HepG2 (cell line): ENCODE data around the gene VNN1. TPM values are rescaled to one million over a fixed set of nuclear protein-coding genes. Genes with fewer than 3 reads are reported as not detected.

Experiments used
- ATAC-seq: fragments of 200-7000 bp; cut with Tn5 transposase; 3 replicates; pipeline ENCODE4 v1.9.1; 2020; ENCODE audit warnings: mild to moderate bottlenecking, moderate library complexity
- BruUV-seq: library from RNA; stranded (reverse); fragments of 400-500 nt; replicated peaks from 2 replicates; lab custom pipeline; 2021; lab: Mats Ljungman, UMichigan
- CTCF ChIA-PET: fragments of 300-600 bp; formaldehyde crosslinking; extraction: SDS; loops from one replicate; lab custom pipeline; 2021; ENCODE audit warnings: low total read pairs, inconsistent platforms, low intra/inter-chr PET ratio; lab: Yijun Ruan, JAX
- POLR2A ChIA-PET: fragments of 350-600 bp; sonication (Branson Sonifier 250); formaldehyde crosslinking; loops from one replicate; lab custom pipeline; 2020; ENCODE audit warnings: antibody characterized with exemption, inconsistent platforms; lab: Yijun Ruan, JAX
- DNase-seq: peaks from one replicate; pipeline ENCODE4 v3.0.0-alpha.2; 2015; ENCODE audit warnings: low spot score
- FAIRE-seq: peaks from 3 replicates; lab custom pipeline; 2011; peaks lifted over from hg19 to GRCh38; lab: Jason Lieb, UNC
- H2AFZ ChIP-seq: one replicate; pipeline ENCODE4 v1.6.1; 2011; ENCODE audit warnings: low read length, inconsistent platforms
- H3K27ac ChIP-seq: fragments of 300-600 bp; 3 replicates; pipeline ENCODE4 v1.8.0; 2011; ENCODE audit warnings: mixed run types, mild to moderate bottlenecking, mixed read lengths, low read length, inconsistent platforms; ENCODE audit not compliant: insufficient read depth; ENCODE audit errors: extremely low read length
- H3K27me3 ChIP-seq, 2 experiments: fragments of 200-600 bp in 1 of 2; 2 replicates in 1 of 2; 3 replicates in 1 of 2; pipeline versions ENCODE4 v1.6.0 to v1.8.0; 2011; ENCODE audit warnings: low read length in 2 of 2, mild to moderate bottlenecking in 2 of 2, moderate library complexity in 2 of 2, inconsistent platforms in 1 of 2; ENCODE audit not compliant: insufficient read depth in 2 of 2, control insufficient read depth in 1 of 2
- H3K36me3 ChIP-seq, 2 experiments: fragments of 200-600 bp in 1 of 2; replicated peaks in 1 of 2; 2 replicates in 1 of 2; 3 replicates in 1 of 2; pipeline versions ENCODE4 v1.5.1 to v1.8.0; 2011; ENCODE audit warnings: low read length in 2 of 2, inconsistent platforms in 1 of 2; ENCODE audit not compliant: insufficient read depth in 2 of 2, control insufficient read depth in 1 of 2
- H3K4me1 ChIP-seq: 2 replicates; pipeline ENCODE4 v1.5.1; 2012; ENCODE audit warnings: low read length, inconsistent platforms; ENCODE audit not compliant: insufficient read depth
- H3K4me2 ChIP-seq: 2 replicates; pipeline ENCODE4 v1.6.0; 2011; ENCODE audit warnings: low read depth, low read length, inconsistent platforms
- H3K4me3 ChIP-seq, 3 experiments: fragments of 200-600 bp in 1 of 3; sonication (generic), shearing (Covaris generic) in 1 of 3; replicated peaks in 1 of 3; 2 replicates each; pipeline ENCODE4 v1.5.1; 2011 to 2016; ENCODE audit warnings: low read length in 3 of 3, inconsistent platforms in 2 of 3, low read depth in 2 of 3, mild to moderate bottlenecking in 2 of 3, control low read depth in 1 of 3, mixed read lengths in 1 of 3; ENCODE audit not compliant: insufficient read depth in 1 of 3
- H3K79me2 ChIP-seq: one replicate; pipeline ENCODE4 v1.6.1; 2011; ENCODE audit warnings: low read length, inconsistent platforms; ENCODE audit not compliant: insufficient read depth
- H3K9ac ChIP-seq: 2 replicates; pipeline ENCODE4 v1.6.0; 2011; ENCODE audit warnings: mild to moderate bottlenecking, low read depth, low read length, inconsistent platforms; ENCODE audit not compliant: insufficient read depth
- H3K9me3 ChIP-seq: 2 replicates; pipeline ENCODE4 v1.5.1; 2012; ENCODE audit warnings: mild to moderate bottlenecking, low read length
- H4K20me1 ChIP-seq: 2 replicates; pipeline ENCODE4 v1.6.0; 2011; ENCODE audit warnings: inconsistent platforms, mild to moderate bottlenecking, low read length, moderate library complexity; ENCODE audit not compliant: insufficient read depth
- ASH2L ChIP-seq: fragments of 300-600, 200-600 bp; sonication (generic); IDR thresholded peaks from 2 replicates; pipeline ENCODE4 v1.7.0; 2017; ENCODE audit warnings: low read depth, mild to moderate bottlenecking, moderate library complexity, mixed read lengths, low read length; ENCODE audit not compliant: insufficient read length
- ATF7 ChIP-seq, 2 experiments: fragments of 450-650 bp in 1 of 2; sonication (generic) in 1 of 2; formaldehyde crosslinking in 1 of 2; IDR thresholded peaks; 2 replicates each; pipeline versions ENCODE4 v1.4.0 to v1.6.1; 2016 to 2020; ENCODE audit warnings: antibody characterized with exemption in 1 of 2, mild to moderate bottlenecking in 1 of 2, missing genetic modification reagents in 1 of 2
- HOXA3 ChIP-seq: sonication (generic); formaldehyde crosslinking; IDR thresholded peaks from 2 replicates; pipeline ENCODE4 v1.5.0; 2020; ENCODE audit warnings: missing genetic modification reagents
- POLR2A ChIP-seq, 2 experiments: IDR thresholded peaks; 2 replicates each; pipeline ENCODE4 v1.6.1; 2011; ENCODE audit warnings: low read depth in 2 of 2, low read length in 2 of 2, mild to moderate bottlenecking in 1 of 2, moderate library complexity in 1 of 2; ENCODE audit not compliant: insufficient read depth in 1 of 2
- STAG1 ChIP-seq: sonication (generic); formaldehyde crosslinking; IDR thresholded peaks from 2 replicates; pipeline ENCODE4 v1.4.0; 2020; ENCODE audit warnings: missing genetic modification reagents
- TMF1 ChIP-seq: sonication (generic); formaldehyde crosslinking; IDR thresholded peaks from 2 replicates; pipeline ENCODE4 v1.8.1; 2022; ENCODE audit warnings: low read depth, missing genetic modification reagents
- TOE1 ChIP-seq: sonication (generic); formaldehyde crosslinking; IDR thresholded peaks from 2 replicates; pipeline ENCODE4 v1.4.0; 2020; ENCODE audit warnings: mild to moderate bottlenecking, missing genetic modification reagents
- ZBTB38 ChIP-seq: sonication (generic); formaldehyde crosslinking; IDR thresholded peaks from 2 replicates; pipeline ENCODE4 v1.5.1; 2020; ENCODE audit warnings: mild to moderate bottlenecking, missing genetic modification reagents
- ZNF724P ChIP-seq: sonication (generic); formaldehyde crosslinking; IDR thresholded peaks from 2 replicates; pipeline ENCODE4 v1.8.0; 2022; ENCODE audit warnings: missing genetic modification reagents, borderline replicate concordance
- WGBS: methylation state at CpG from one replicate; pipeline ENCODE4 v1.1.6; 2017; ENCODE audit warnings: low lambda C conversion rate; 5-methylcytosine and 5-hydroxymethylcytosine counted together
- in situ Hi-C: cut with HindIII; loops from 2 replicates; pipeline ENCODE4 v1.10.0; 2017; ENCODE audit warnings: low pct_unique_long_range_greater_than_20kb; ENCODE audit not compliant: extremely low pct_ligation_motif_present
- intact Hi-C: fragments of 100-400 bp; cut with micrococcal nuclease; formaldehyde crosslinking; loops from one replicate; pipeline ENCODE4 v1.10.0; 2022; ENCODE audit not compliant: unreplicated experiment
- polyA plus RNA-seq, 8 experiments: library from polyadenylated mRNA; depleted of rRNA in 3 of 8; stranded (reverse) in 7 of 8; unstranded in 1 of 8; fragments of >200 nt; fragmentation: Illumina TruSeq in 4 of 8; extraction: Trizol in 4 of 8; gene quantifications; 2 replicates each; pipeline versions ENCODE4 v1.2.1 to v1.2.3, GENCODE V29; 2011 to 2016; ENCODE audit warnings: low read depth in 4 of 8, missing spikeins in 1 of 8, mixed read lengths in 1 of 8; ENCODE audit not compliant: insufficient read depth in 1 of 8
- total RNA-seq, 5 experiments: library from RNA; depleted of rRNA; stranded (reverse); fragments of >200 nt; fragmentation: Illumina TruSeq; extraction: Trizol; gene quantifications; 2 replicates each; pipeline ENCODE4 v1.2.3, GENCODE V29; 2016; ENCODE audit warnings: low read depth in 1 of 5
- TF ChIP-seq, protein P1 (sequence below): sonication (generic); formaldehyde crosslinking; IDR thresholded peaks from 2 replicates; pipeline ENCODE4 v1.5.0; 2020; ENCODE audit warnings: mild to moderate bottlenecking, missing genetic modification reagents, moderate library complexity

VNN1 gene
- total and polyA plus RNA-seq, 2 of the 13 experiments (the other 11 are each of a cell fraction or from before 2014, with no cell fraction given) = 0.62 to 4.0 TPM

DNA sequence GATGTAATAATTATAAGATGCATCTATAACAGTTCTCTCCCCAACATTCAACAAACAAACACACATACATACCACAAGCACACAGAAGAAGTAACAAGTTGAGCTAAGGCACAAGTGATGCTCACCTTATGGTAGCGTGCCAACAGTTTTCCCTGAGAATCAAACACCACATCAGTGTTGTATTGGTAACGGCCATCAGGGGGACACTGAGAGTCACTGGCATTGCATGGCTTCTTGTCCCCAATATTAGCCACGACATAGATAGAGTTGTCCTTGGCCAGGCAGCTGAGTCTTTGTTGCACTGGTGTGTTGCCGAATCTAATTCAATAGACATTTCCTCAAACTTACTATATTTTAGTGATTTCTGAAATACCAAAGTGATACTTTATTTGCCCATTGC is 14.8 kb upstream of the VNN1 start:
- peak; percentile 40 for FAIRE-seq
- Histone ChIP-seq H3K4me3 (no peak overlapping the region), H3K27me3 (no peaks in the 10 kb centered on the region), H3K36me3 (no peaks in the 10 kb centered on the region), H3K79me2 (no peaks in the 10 kb centered on the region), H3K4me2 (no peak overlapping the region), H3K27ac (no peak overlapping the region), H4K20me1 (no peaks in the 10 kb centered on the region), H2AFZ (no peak overlapping the region), H3K9me3 (no peaks in the 10 kb centered on the region), H3K9ac (no peak overlapping the region), H3K4me1 (peaks cover 22% of the 10 kb centered on the region)
- POLR2A ChIA-PET = no interaction called here
- CTCF ChIA-PET = no interaction called here
- TF ChIP-seq ASH2L (peak; percentile 20), STAG1 (CRISPR knock-in tag) (peak; percentile 34; the same call in 1 of the 2 replicates), ZNF724P (CRISPR knock-in tag) (no peak), ATF7 (IDR thresholded peaks at IDR 0.05) (0 out of 2 replicates have a peak, but pooled peaks have one; percentile 22), ATF7 (CRISPR knock-in tag; IDR thresholded peaks at IDR 0.05) (no peak), POLR2A (IDR thresholded peaks at IDR 0.05; ENCODE audit: insufficient read depth in 1 of 2, low read depth in 2 of 2, low read length in 2 of 2) (no peak)
- TF ChIP-seq, protein P1, sequence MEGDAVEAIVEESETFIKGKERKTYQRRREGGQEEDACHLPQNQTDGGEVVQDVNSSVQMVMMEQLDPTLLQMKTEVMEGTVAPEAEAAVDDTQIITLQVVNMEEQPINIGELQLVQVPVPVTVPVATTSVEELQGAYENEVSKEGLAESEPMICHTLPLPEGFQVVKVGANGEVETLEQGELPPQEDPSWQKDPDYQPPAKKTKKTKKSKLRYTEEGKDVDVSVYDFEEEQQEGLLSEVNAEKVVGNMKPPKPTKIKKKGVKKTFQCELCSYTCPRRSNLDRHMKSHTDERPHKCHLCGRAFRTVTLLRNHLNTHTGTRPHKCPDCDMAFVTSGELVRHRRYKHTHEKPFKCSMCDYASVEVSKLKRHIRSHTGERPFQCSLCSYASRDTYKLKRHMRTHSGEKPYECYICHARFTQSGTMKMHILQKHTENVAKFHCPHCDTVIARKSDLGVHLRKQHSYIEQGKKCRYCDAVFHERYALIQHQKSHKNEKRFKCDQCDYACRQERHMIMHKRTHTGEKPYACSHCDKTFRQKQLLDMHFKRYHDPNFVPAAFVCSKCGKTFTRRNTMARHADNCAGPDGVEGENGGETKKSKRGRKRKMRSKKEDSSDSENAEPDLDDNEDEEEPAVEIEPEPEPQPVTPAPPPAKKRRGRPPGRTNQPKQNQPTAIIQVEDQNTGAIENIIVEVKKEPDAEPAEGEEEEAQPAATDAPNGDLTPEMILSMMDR (CRISPR knock-in tag) = peak; percentile 39
- WGBS = 34% methylated on average over 4 of the region's 4 CpGs
- ATAC-seq = peak; percentile 97
- in situ Hi-C loops = no loop called here
- BruUV-seq = no TSS peak
- intact Hi-C loops = no loop called here
- peak; percentile 28 for DNase-seq

DNA sequence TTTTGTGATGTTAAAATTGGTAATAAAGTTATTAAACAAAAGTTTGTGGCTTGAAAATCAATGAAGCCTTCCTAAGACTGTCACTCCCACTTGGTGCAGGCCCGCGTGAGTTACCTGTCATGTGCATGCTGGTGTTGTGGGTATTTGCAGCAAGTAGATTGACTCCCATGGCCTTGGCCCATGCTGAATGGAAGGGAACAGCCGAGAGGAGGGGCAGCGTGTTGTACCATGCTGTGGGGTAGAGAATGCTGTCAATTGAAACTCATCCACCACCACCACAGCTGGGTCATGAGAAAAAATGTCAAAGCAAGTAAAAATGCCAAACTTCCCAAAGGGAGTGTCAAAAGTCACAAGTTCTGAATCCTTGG is 12.7 kb upstream of the VNN1 start:
- WGBS = 70% methylated on average over 4 of the region's 4 CpGs
- Histone ChIP-seq H3K9me3 (no peaks in the 10 kb centered on the region), H3K9ac (no peak overlapping the region), H3K4me1 (peaks cover 18% of the 10 kb centered on the region), H2AFZ (no peak overlapping the region), H3K36me3 (no peaks in the 10 kb centered on the region), H4K20me1 (no peaks in the 10 kb centered on the region), H3K27me3 (no peaks in the 10 kb centered on the region), H3K4me2 (no peak overlapping the region), H3K79me2 (no peaks in the 10 kb centered on the region), H3K27ac (no peak overlapping the region), H3K4me3 (no peak overlapping the region)
- POLR2A ChIA-PET = no interaction called here
- in situ Hi-C loops (no loop called here), intact Hi-C loops (no loop called here)
- TF ChIP-seq ZBTB38 (CRISPR knock-in tag) (no peak), HOXA3 (CRISPR knock-in tag) (no peak), TMF1 (no peak), TOE1 (CRISPR knock-in tag) (no peak)
- no peak for FAIRE-seq
- ATAC-seq = no peak
- no peak for DNase-seq
- no TSS peak for BruUV-seq
- CTCF ChIA-PET = no interaction called here
